ENCODE results near the gene UBE3D. TPM values are rescaled to one million over a fixed set of nuclear protein-coding genes. Genes with fewer than 3 reads are reported as not detected.
"Not testable (repeated sequence)": the region's sequence is repeated elsewhere in the genome, so short reads cannot be mapped to it uniquely, and the experiment has no call there.

UBE3D gene
- total RNA-seq, 1 donor from 2014 or later: 12.0 TPM

DNA sequence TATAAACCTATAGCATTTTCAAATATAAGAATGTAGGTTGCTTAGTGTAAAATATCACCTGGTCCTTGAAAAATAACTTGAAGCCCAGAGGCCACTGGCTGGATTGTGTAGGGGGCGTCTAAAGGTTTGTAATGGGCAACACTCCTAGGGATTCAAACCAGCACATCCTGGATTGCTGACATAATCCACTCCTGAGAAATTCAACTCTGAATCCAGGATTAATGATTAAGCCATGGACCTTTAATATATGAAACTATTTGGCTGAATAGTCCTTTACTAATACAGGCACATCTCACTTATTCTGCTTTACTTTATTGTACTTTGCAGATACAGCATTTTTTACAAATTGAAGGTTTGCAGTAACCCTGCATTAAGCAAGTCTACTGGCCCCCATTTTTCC, 160.8 kb downstream of the UBE3D start:
- Mint-ChIP-seq H3K27ac (no peak overlapping the region), H3K9me3 (no peaks in the 10 kb centered on the region), H3K4me3 (no peak overlapping the region), H3K4me1 (peaks cover 20% of the 10 kb centered on the region), H3K36me3 (no peaks in the 10 kb centered on the region), H3K27me3 (ENCODE audit: low read depth) (no peaks in the 10 kb centered on the region)
- DNase-seq (ENCODE audit: low spot score in 2 of 2, unreplicated experiment in 2 of 2): no peak
- TF ChIP-seq, protein P1, sequence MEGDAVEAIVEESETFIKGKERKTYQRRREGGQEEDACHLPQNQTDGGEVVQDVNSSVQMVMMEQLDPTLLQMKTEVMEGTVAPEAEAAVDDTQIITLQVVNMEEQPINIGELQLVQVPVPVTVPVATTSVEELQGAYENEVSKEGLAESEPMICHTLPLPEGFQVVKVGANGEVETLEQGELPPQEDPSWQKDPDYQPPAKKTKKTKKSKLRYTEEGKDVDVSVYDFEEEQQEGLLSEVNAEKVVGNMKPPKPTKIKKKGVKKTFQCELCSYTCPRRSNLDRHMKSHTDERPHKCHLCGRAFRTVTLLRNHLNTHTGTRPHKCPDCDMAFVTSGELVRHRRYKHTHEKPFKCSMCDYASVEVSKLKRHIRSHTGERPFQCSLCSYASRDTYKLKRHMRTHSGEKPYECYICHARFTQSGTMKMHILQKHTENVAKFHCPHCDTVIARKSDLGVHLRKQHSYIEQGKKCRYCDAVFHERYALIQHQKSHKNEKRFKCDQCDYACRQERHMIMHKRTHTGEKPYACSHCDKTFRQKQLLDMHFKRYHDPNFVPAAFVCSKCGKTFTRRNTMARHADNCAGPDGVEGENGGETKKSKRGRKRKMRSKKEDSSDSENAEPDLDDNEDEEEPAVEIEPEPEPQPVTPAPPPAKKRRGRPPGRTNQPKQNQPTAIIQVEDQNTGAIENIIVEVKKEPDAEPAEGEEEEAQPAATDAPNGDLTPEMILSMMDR (IDR thresholded peaks at IDR 0.05; ENCODE audit: unreplicated experiment): no peak

DNA sequence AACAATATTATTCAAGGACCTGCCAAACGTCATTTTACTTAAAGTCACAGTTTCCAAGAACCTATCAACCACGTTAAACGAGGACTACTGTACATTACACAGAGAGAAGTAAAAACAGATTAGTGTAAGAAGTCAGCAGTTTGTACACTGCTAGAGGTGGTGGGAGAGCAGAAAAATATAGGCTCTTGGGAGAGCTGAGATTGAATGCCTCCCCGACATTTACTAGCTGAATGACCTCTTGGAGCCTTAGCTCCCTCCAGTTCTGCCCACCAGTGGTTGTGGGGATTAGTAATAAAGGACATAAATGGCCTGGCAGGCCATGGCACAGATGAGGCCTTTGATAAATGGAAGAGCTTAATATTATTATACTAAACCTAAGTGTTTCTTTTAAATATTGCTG, 161.4 kb downstream of the UBE3D start:
- H3K27ac Mint-ChIP-seq: no peak overlapping the region
- H3K4me3 Mint-ChIP-seq: no peak overlapping the region
- no peak for DNase-seq (ENCODE audit: low spot score in 2 of 2, unreplicated experiment in 2 of 2)
- TF ChIP-seq, protein P1 (IDR thresholded peaks at IDR 0.05; ENCODE audit: unreplicated experiment): no peak
- peaks cover 20% of the 10 kb centered on the region for H3K4me1 Mint-ChIP-seq
- H3K9me3 Mint-ChIP-seq: no peaks in the 10 kb centered on the region
- H3K36me3 Mint-ChIP-seq: no peaks in the 10 kb centered on the region
- no peaks in the 10 kb centered on the region for H3K27me3 Mint-ChIP-seq (ENCODE audit: low read depth)

DNA sequence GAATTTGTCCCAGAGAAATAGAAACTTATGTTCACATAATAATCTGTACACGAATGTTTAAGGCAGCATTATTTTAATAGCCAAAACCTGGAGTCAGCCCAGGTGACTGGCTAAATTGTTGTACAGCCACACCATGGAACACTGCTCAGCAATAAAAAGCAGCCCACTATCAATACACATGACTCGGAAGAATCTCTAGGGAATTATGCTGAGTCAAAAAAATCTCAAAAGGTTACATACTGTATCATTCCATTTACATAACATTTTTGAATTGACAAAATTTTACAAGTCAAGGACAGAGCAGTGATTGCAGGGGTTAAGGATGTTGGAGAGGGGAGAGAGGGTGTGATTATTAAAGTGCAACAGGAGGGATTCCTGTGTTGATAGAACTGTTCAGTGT, 163.4 kb downstream of the UBE3D start:
- TF ChIP-seq, protein P1 (IDR thresholded peaks at IDR 0.05; ENCODE audit: unreplicated experiment): no peak
- Mint-ChIP-seq H3K4me1 (peaks cover 18% of the 10 kb centered on the region), H3K36me3 (peaks cover 4% of the 10 kb centered on the region), H3K9me3 (peaks cover 3% of the 10 kb centered on the region), H3K27ac (no peak overlapping the region), H3K4me3 (no peak overlapping the region), H3K27me3 (ENCODE audit: low read depth) (no peaks in the 10 kb centered on the region)
- no peak for DNase-seq (ENCODE audit: low spot score in 2 of 2, unreplicated experiment in 2 of 2)

DNA sequence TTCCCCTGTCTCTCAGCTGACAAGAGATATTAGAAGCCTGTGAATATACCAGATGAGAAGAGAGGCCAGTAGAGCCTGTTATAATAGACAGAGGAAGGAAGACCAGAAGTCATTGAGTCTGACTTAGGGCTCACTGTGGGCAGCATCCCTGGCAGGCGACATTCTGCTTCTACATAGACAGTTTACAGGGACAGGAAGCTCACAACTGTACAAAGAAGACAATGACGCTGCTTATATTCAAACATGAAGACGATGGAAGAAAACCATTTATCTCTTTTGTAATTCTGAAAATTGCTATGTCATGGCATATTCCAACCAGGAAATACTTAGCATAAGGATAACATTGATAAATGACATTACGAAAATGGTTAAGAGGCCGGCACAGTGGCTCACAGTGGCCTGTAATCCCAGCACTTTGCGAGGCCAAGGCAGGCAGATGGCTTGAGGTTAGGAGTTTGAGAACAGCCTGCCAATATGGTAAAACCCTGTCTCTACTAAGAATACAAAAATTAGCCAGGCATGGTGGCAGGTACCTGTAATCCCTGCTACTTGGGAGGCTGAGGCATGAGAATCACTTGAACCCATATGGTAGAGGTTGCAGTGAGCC, 170.9 kb downstream of the UBE3D start:
- no peak overlapping the region for H3K27ac Mint-ChIP-seq
- H3K27me3 Mint-ChIP-seq (ENCODE audit: low read depth): no peaks in the 10 kb centered on the region
- DNase-seq (ENCODE audit: low spot score in 2 of 2, unreplicated experiment in 2 of 2): no peak
- H3K36me3 Mint-ChIP-seq: peaks cover 10% of the 10 kb centered on the region
- TF ChIP-seq, protein P1 (IDR thresholded peaks at IDR 0.05; ENCODE audit: unreplicated experiment): no peak
- H3K4me1 Mint-ChIP-seq: no peaks in the 10 kb centered on the region
- H3K9me3 Mint-ChIP-seq: peaks cover 3% of the 10 kb centered on the region
- H3K4me3 Mint-ChIP-seq: no peak overlapping the region

DNA sequence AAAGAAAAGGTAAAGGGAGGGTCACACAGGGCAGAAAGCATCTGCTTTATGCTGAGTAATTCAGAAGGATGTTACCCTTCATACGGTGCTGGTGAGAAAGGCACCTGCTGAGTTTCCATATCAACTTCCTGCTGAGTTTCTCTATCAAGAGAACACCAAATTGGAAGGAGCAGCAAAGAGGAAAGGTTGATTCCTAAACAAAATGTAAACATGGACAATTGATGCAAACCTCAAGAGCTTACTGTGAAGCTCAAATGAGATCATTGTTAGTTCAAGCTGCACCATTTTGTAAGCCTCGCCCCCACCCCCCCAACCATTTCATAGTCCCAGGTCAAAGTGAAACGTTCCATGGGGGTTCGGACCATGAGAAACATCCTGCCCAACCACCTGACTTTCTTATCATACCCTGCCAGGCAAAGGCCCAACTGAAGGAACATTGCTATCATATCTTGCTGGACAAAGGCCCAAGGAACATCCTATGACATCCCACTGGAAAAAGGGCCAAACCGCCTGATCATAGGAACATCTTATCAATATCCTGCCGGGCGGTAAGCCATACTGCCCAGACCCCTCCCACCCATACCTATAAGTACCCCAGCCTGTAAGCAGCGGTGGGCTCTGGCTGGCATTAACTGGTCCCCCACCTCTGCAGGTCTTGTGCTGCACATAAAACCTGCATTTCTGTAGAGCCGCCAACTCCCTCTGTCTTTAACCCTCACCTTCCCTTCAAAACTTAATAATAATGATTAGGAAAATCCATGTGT, 171.6 kb downstream of the UBE3D start:
- TF ChIP-seq, protein P1 (IDR thresholded peaks at IDR 0.05; ENCODE audit: unreplicated experiment): no peak
- Mint-ChIP-seq H3K27me3 (ENCODE audit: low read depth) (no peaks in the 10 kb centered on the region), H3K27ac (no peak overlapping the region), H3K4me1 (no peaks in the 10 kb centered on the region), H3K36me3 (peaks cover 10% of the 10 kb centered on the region), H3K9me3 (peaks cover 3% of the 10 kb centered on the region), H3K4me3 (no peak overlapping the region)
- no peak for DNase-seq (ENCODE audit: low spot score in 2 of 2, unreplicated experiment in 2 of 2)

DNA sequence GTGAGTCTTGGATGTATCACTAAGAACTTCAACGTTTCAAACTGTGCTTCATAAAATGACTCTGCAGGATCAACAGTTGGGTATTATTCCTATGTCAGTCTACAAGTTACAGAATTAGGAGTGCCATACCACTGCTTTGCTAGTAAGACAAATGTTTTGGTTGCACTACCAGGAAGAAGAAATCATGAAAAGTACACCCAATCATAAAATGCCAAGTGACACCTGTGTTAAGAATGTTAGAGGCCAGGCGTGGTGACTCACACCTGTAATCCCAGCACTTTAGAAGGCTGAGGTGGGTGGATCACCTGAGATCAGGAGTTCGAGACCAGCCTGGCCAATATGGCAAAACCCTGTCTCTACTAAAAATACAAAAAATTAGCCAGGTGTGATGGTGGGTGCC, 174.1 kb downstream of the UBE3D start:
- not testable (repeated sequence) for H3K4me3 Mint-ChIP-seq; H3K27me3 Mint-ChIP-seq (ENCODE audit: low read depth); H3K9me3 Mint-ChIP-seq

More for the DNA sequence above, 174.1 kb downstream of the UBE3D start:
- DNase-seq (ENCODE audit: low spot score in 2 of 2, unreplicated experiment in 2 of 2); H3K27ac Mint-ChIP-seq; H3K36me3 Mint-ChIP-seq; H3K4me1 Mint-ChIP-seq: not testable (repeated sequence)

Measured in mesothelial cell of epicardium (in vitro differentiated cells).